ENCODE results near the gene NAALADL1. TPM values are rescaled to one million over a fixed set of nuclear protein-coding genes. Genes with fewer than 3 reads are reported as not detected.

The NAALADL1 gene
- total and polyA plus RNA-seq, 9 of the 15 experiments (the other 6 are each of a cell fraction or from before 2014, with no cell fraction given) = 0.06 to 0.72 (median 0.22) TPM; not detected in 4

- TF ChIP-seq KLF13 (tag; IDR thresholded peaks at IDR 0.05; ENCODE audit: borderline replicate concordance, low read depth) = peak; percentile 75
- TF ChIP-seq MTA3 (IDR thresholded peaks at IDR 0.05; ENCODE audit: borderline replicate concordance) = peak; percentile 87
- no peak; the same call in 1 of the 2 replicates for TF ChIP-seq HINFP (tag; conservative IDR thresholded peaks at IDR 0.05; ENCODE audit: low read depth)
- peak; percentile 70; the same call in 1 of the 2 replicates for TF ChIP-seq HDAC8 (tag; IDR thresholded peaks at IDR 0.05)
- TF ChIP-seq ZNF165 (CRISPR knock-in tag; IDR thresholded peaks at IDR 0.05; ENCODE audit: borderline replicate concordance) = no peak
- TF ChIP-seq ZNF551 (CRISPR knock-in tag; IDR thresholded peaks at IDR 0.05) = no peak
- peak; percentile 61; the same call in 1 of the 2 replicates for TF ChIP-seq STAT5A (IDR thresholded peaks at IDR 0.05; ENCODE audit: borderline replicate concordance, low read length)
- peak; percentile 20 for TF ChIP-seq CCNT2 (IDR thresholded peaks at IDR 0.05; ENCODE audit: borderline replicate concordance, extremely low read depth, insufficient read length, low read depth, low read length)
- peak; percentile 80; the same call in 1 of the 2 replicates for TF ChIP-seq MYNN (IDR thresholded peaks at IDR 0.05)
- no peak for TF ChIP-seq MYNN (CRISPR knock-in tag; IDR thresholded peaks at IDR 0.05)
- peak; percentile 59 for TF ChIP-seq SAP30 (IDR thresholded peaks at IDR 0.05; ENCODE audit: borderline replicate concordance, insufficient read depth, low read depth, low read length, poor library complexity, severe bottlenecking)
- TF ChIP-seq HBP1 (CRISPR knock-in tag; IDR thresholded peaks at IDR 0.05) = no peak
- TF ChIP-seq BHLHE40 (IDR thresholded peaks at IDR 0.05; ENCODE audit: low read length) = peak; percentile 72
- TF ChIP-seq ZNF561 (CRISPR knock-in tag; conservative IDR thresholded peaks at IDR 0.05) = no peak
- peak; percentile 95 for TF ChIP-seq RBBP5 (IDR thresholded peaks at IDR 0.05; ENCODE audit: borderline replicate concordance, insufficient read depth, low read length, poor library complexity, severe bottlenecking)
- TF ChIP-seq ARID3A (IDR thresholded peaks at IDR 0.05; ENCODE audit: borderline replicate concordance, low read depth, low read length) = no peak
- TF ChIP-seq ARID3B (CRISPR knock-in tag; IDR thresholded peaks at IDR 0.05; ENCODE audit: borderline replicate concordance) = no peak
- peak; percentile 51; the same call in 1 of the 2 replicates for TF ChIP-seq NBN (IDR thresholded peaks at IDR 0.05; ENCODE audit: low read depth)
- peak; percentile 91 for TF ChIP-seq SUPT5H (IDR thresholded peaks at IDR 0.05)
- no peak for TF ChIP-seq ZZZ3 (IDR thresholded peaks at IDR 0.05)
- TF ChIP-seq JUNB (CRISPR knock-in tag; conservative IDR thresholded peaks at IDR 0.05) = no peak
Observed at GRCh38 chr11:65095974-65096806, 37.8 kb upstream of the NAALADL1 start, which contains the start of gene VPS51 (continued).

Measured in K562 (cell line).